GDM1 (cell line): Measurements from ENCODE around the gene CASP7.
"Not testable (repeated sequence)": the region's sequence is repeated elsewhere in the genome, so short reads cannot be mapped to it uniquely, and the experiment has no call there.

Experiments used
- DNase-seq: peaks from one replicate; lab custom pipeline; 2025; lab: John Stamatoyannopoulos, UW

The CASP7 gene

GRCh38 chr10:113754125-113754524, 74.4 kb downstream of the CASP7 start:
- DNase-seq, result no peak

GRCh38 chr10:113754768-113755167, 75.1 kb downstream of the CASP7 start:
- no peak for DNase-seq

GRCh38 chr10:113756940-113757543, 77.3 kb downstream of the CASP7 start:
- DNase-seq, result no peak

GRCh38 chr10:113762083-113762482, 82.4 kb downstream of the CASP7 start:
- no peak for DNase-seq

- DNase-seq, result no peak
These were observed 84.9 kb downstream of the CASP7 start for GRCh38 chr10:113764582-113764981.

GRCh38 chr10:113765910-113766309, 86.2 kb downstream of the CASP7 start:
- no peak for DNase-seq

- no peak for DNase-seq
These were observed 87.5 kb downstream of the CASP7 start for GRCh38 chr10:113767222-113767621.

GRCh38 chr10:113770346-113770745, 90.6 kb downstream of the CASP7 start:
- no peak for DNase-seq

- DNase-seq, result not testable (repeated sequence)
These were observed 91.4 kb downstream of the CASP7 start for GRCh38 chr10:113771131-113771530.

GRCh38 chr10:113775686-113776294, 96.1 kb downstream of the CASP7 start:
- DNase-seq, result no peak

GRCh38 chr10:113776553-113776952, 96.8 kb downstream of the CASP7 start:
- no peak for DNase-seq
